Left lung (tissue), 10 donors: ENCODE data around the gene PDE10A. TPM values are rescaled to one million over a fixed set of nuclear protein-coding genes. Genes with fewer than 3 reads are reported as not detected.

Experiments
- ATAC-seq: fragments of 200-7000 bp; cut with Tn5 transposase; one replicate; pipeline ENCODE4 v1.9.1; 2020; ENCODE audit warnings: moderate library complexity
- DNase-seq, 4 donors: peaks; one replicate each; pipeline ENCODE4 v3.0.0-alpha.2; 2013 to 2020
- H3K27ac ChIP-seq, 2 donors: fragments of 200-600 bp; sonication (generic) in 1 of 2; one replicate each; pipeline versions ENCODE4 v1.5.0 to v1.8.0; 2020 to 2021
- H3K27me3 ChIP-seq, 2 donors: fragments of 200-600 bp; sonication (generic) in 1 of 2; one replicate each; pipeline versions ENCODE4 v1.5.0 to v1.8.0; 2020 to 2021
- H3K36me3 ChIP-seq, 2 donors: fragments of 200-600 bp; sonication (generic) in 1 of 2; one replicate each; pipeline versions ENCODE4 v1.5.0 to v1.8.0; 2020 to 2021
- H3K4me1 ChIP-seq, 2 donors: fragments of 200-600 bp; one replicate each; pipeline ENCODE4 v1.8.0; 2021
- H3K4me3 ChIP-seq, 2 donors: fragments of 200-600 bp; sonication (generic) in 1 of 2; one replicate each; pipeline versions ENCODE4 v1.5.0 to v1.8.0; 2020 to 2021; ENCODE audit warnings: mild to moderate bottlenecking in 1 of 2
- H3K9me3 ChIP-seq, 2 donors: fragments of 200-600 bp; sonication (generic) in 1 of 2; one replicate each; pipeline versions ENCODE4 v1.5.0 to v1.8.0; 2020 to 2021
- intact Hi-C, 2 donors: fragments of 100-400 bp; cut with DNase I; formaldehyde crosslinking; loops; one replicate each; pipeline versions ENCODE4 v1.11.2 to v1.14.2; 2022
- polyA plus RNA-seq, 6 donors: library from polyadenylated mRNA; unstranded; fragments of 120-200 nt; gene quantifications; one replicate each; pipeline ENCODE4 v1.2.1, GENCODE V29; 2013; ENCODE audit not compliant: insufficient read length in 6 of 6
- total RNA-seq, 2 donors: library from RNA; stranded (reverse); fragmentation: NEBNext Ultra II Directional; extraction: Animal tissue kit (Norgen Biotek cat#: 25700); gene quantifications; one replicate each; pipeline ENCODE4 v1.2.1, GENCODE V29; 2021
- TF ChIP-seq, protein P1 (sequence below), 2 donors: fragments of 200-600 bp; sonication (generic) in 1 of 2; IDR thresholded peaks; one replicate each; pipeline versions ENCODE4 v1.5.0 to v1.8.0; 2021; ENCODE audit warnings: antibody characterized with exemption in 2 of 2
- donor health status: DM: no; HTN: yes; CAD: no.
- donor health status: DM: no; HTN: no; CAD: no.

The PDE10A gene
- total and polyA plus RNA-seq, 8 donors: 1.3 to 10.0 (median 8.2) TPM

DNA sequence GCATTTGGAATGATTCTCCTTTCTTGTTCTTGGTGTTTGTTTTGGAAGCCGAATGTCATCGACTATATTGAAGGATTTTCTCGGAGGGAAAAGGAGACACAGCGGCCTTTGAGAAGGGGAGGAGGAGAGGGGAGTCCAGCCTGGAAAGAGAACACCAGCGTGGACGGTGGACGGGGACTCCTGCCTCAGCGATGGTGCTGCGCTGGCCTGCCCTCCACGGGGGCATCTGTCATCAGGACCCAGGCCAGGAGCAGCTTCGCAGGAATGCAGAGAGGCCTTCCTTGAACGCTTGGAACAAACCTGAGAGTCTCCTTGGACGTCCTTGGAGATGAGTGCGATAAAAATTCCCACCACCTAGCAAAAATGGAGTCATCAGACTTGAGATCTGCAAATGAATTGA is 345.3 kb downstream of the PDE10A start:
- intact Hi-C loops: no loop called here
- Histone ChIP-seq H3K4me3 (no peak overlapping the region), H3K27me3 (no peaks in the 10 kb centered on the region), H3K36me3 (no peaks in the 10 kb centered on the region), H3K27ac (no peak overlapping the region), H3K4me1 (no peaks in the 10 kb centered on the region), H3K9me3 (peaks cover 0 to 25% of the 10 kb centered on the region in 2 donors)
- peak in 1 of 4 donors; percentile 58 for DNase-seq
- no peak for ATAC-seq
- TF ChIP-seq, protein P1, sequence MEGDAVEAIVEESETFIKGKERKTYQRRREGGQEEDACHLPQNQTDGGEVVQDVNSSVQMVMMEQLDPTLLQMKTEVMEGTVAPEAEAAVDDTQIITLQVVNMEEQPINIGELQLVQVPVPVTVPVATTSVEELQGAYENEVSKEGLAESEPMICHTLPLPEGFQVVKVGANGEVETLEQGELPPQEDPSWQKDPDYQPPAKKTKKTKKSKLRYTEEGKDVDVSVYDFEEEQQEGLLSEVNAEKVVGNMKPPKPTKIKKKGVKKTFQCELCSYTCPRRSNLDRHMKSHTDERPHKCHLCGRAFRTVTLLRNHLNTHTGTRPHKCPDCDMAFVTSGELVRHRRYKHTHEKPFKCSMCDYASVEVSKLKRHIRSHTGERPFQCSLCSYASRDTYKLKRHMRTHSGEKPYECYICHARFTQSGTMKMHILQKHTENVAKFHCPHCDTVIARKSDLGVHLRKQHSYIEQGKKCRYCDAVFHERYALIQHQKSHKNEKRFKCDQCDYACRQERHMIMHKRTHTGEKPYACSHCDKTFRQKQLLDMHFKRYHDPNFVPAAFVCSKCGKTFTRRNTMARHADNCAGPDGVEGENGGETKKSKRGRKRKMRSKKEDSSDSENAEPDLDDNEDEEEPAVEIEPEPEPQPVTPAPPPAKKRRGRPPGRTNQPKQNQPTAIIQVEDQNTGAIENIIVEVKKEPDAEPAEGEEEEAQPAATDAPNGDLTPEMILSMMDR (IDR thresholded peaks at IDR 0.05): no peak

DNA sequence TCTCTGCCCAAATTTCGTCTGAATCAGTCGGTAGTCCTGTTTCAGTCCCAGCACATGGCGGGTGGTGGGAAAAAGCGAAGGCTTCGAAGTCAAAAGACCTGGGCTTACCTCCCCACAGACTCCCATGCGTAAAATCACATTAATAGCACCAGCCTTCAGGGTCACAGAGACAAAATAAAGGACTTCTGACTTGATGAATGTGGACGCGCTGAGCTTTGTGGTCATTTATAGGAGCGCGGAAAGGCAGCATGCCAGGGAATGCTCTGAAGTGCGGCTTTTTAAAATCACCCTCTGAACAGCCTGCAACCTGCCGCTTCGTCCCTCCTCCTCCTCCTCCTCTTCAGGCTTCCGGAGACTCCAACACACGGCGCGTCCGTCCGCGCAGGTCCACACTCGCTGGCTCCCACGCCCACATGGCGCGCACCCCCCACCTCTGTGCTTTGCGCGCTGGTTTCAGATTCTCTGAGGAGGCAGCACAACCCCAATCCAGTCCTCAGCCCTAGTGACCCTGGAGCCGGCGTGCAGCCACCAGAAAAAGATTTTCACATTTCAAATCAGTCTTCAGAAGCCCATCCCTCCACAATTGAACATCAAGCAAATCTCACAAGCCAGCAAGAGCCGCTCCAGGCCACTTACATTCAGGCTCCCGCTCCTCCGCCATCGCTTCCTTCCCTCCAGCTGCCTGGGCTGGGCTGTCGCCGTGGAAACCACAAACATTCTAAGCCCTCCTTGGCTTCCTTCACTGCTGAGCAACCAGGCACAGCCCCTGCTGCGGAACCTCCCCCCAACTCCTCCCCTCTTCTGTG is 353.9 kb downstream of the PDE10A start, which contains the start of gene C6orf118:
TSS of gene C6orf118 (minus strand) at position 680 of the 806 bp plus-strand sequence. CDS start at position 661, 19 bp downstream.
- H3K27ac ChIP-seq: no peak within 1 kb of the TSS
- H3K36me3 ChIP-seq: no peaks in the 10 kb centered on the region
- H3K9me3 ChIP-seq: no peaks in the 10 kb centered on the region
- intact Hi-C loops: no loop called here
- H3K4me3 ChIP-seq: peak within 1 kb of the TSS; percentile 8 to 17
- ATAC-seq (peak; percentile 98), DNase-seq (peak; percentile 42 to 93 (median 82))
- H3K27me3 ChIP-seq: no peaks in the 10 kb centered on the region
- no peaks in the 10 kb centered on the region for H3K4me1 ChIP-seq
- TF ChIP-seq, protein P1 (IDR thresholded peaks at IDR 0.05): no peak

GRCh38 chr6:165306955-165307354 is 356.1 kb downstream of the PDE10A start:
- H3K9me3 ChIP-seq: no peaks in the 10 kb centered on the region
- H3K27me3 ChIP-seq: no peaks in the 10 kb centered on the region
- H3K36me3 ChIP-seq: no peaks in the 10 kb centered on the region
- intact Hi-C loops: no loop called here
- H3K4me1 ChIP-seq: no peaks in the 10 kb centered on the region
- H3K27ac ChIP-seq: no peak overlapping the region
- H3K4me3 ChIP-seq: no peak overlapping the region
- TF ChIP-seq, protein P1 (IDR thresholded peaks at IDR 0.05): no peak
- DNase-seq (no peak), ATAC-seq (no peak)

GRCh38 chr6:165301372-165302246 is 361.4 kb downstream of the PDE10A start:
- no peaks in the 10 kb centered on the region for H3K4me1 ChIP-seq
- H3K9me3 ChIP-seq: peaks cover 0 to 14% of the 10 kb centered on the region in 2 donors
- TF ChIP-seq, protein P1 (IDR thresholded peaks at IDR 0.05): no peak
- intact Hi-C loops: no loop called here
- no peaks in the 10 kb centered on the region for H3K27me3 ChIP-seq
- ATAC-seq (no peak), DNase-seq (peak in 1 of 4 donors; percentile 64)
- H3K36me3 ChIP-seq: no peaks in the 10 kb centered on the region
- H3K27ac ChIP-seq: no peak overlapping the region
- H3K4me3 ChIP-seq: no peak overlapping the region
